ENCODE measurements around the gene AGPS. TPM values are rescaled to one million over a fixed set of nuclear protein-coding genes. Genes with fewer than 3 reads are reported as not detected.
"Not testable (repeated sequence)": the region's sequence is repeated elsewhere in the genome, so short reads cannot be mapped to it uniquely, and the experiment has no call there.

AGPS gene
- total RNA-seq, 4 donors from 2014 or later, result 21.4 to 50.9 (median 34.3) TPM

- Histone ChIP-seq H3K9me3 (no peaks in the 10 kb centered on the region), H3K36me3 (no peaks in the 10 kb centered on the region), H3K4me1 (peaks cover 0 to 16% (median 3%) of the 10 kb centered on the region in 3 donors), H3K27me3 (no peaks in the 10 kb centered on the region), H3K27ac (no peak overlapping the region), H3K4me3 (no peak overlapping the region)
- no peak for ATAC-seq
- WGBS, 2 donors (ENCODE audit: low coverage in 1 of 2), result 95 to 100% methylated on average over 1 to 4 of the region's 7 CpGs
- no peak for TF ChIP-seq CTCF (IDR thresholded peaks at IDR 0.05)
- no peak for TF ChIP-seq POLR2AphosphoS5 (IDR thresholded peaks at IDR 0.05)
- TF ChIP-seq EP300 (IDR thresholded peaks at IDR 0.05), result no peak
- TF ChIP-seq POLR2A (IDR thresholded peaks at IDR 0.05), result no peak
These were observed 29.2 kb upstream of the AGPS start for GRCh38 chr2:177363332-177363731.

- not testable (repeated sequence) for H3K9me3 ChIP-seq, ATAC-seq, H3K27me3 ChIP-seq, H3K36me3 ChIP-seq, H3K27ac ChIP-seq, H3K4me1 ChIP-seq, H3K4me3 ChIP-seq
These were observed 26.8 kb upstream of the AGPS start for GRCh38 chr2:177365764-177366163.

- not testable (repeated sequence) for H3K27ac ChIP-seq, ATAC-seq, H3K4me3 ChIP-seq, H3K9me3 ChIP-seq, H3K4me1 ChIP-seq, H3K36me3 ChIP-seq, H3K27me3 ChIP-seq
- WGBS, 2 donors (ENCODE audit: low coverage in 1 of 2), result 86 to 100% methylated on average over 1 of the region's 1 CpG
These were observed 24.6 kb upstream of the AGPS start for GRCh38 chr2:177368023-177368422.

- H3K36me3 ChIP-seq, result peaks cover 0 to 16% of the 10 kb centered on the region in 2 donors
- TF ChIP-seq POLR2AphosphoS5 (IDR thresholded peaks at IDR 0.05) (no peak), EP300 (IDR thresholded peaks at IDR 0.05) (no peak), POLR2A (IDR thresholded peaks at IDR 0.05) (no peak), CTCF (IDR thresholded peaks at IDR 0.05) (no peak)
- WGBS, 2 donors (ENCODE audit: low coverage in 1 of 2), result 88 to 100% methylated on average over 3 of the region's 4 CpGs
- no peak for ATAC-seq
- no peaks in the 10 kb centered on the region for H3K27me3 ChIP-seq
- H3K4me1 ChIP-seq, result no peaks in the 10 kb centered on the region
- no peaks in the 10 kb centered on the region for H3K9me3 ChIP-seq
- no peak overlapping the region for H3K27ac ChIP-seq
- no peak overlapping the region for H3K4me3 ChIP-seq
These were observed 13.2 kb upstream of the AGPS start for GRCh38 chr2:177379354-177379753.

- 90 to 100% methylated on average over 1 to 3 of the region's 3 CpGs for WGBS, 2 donors (ENCODE audit: low coverage in 1 of 2)
- ATAC-seq, result no peak
- Histone ChIP-seq H3K27me3 (no peaks in the 10 kb centered on the region), H3K9me3 (no peaks in the 10 kb centered on the region), H3K4me1 (no peaks in the 10 kb centered on the region), H3K4me3 (no peak overlapping the region), H3K36me3 (peaks cover 0 to 16% of the 10 kb centered on the region in 2 donors), H3K27ac (no peak overlapping the region)
- TF ChIP-seq POLR2AphosphoS5 (IDR thresholded peaks at IDR 0.05) (no peak), EP300 (IDR thresholded peaks at IDR 0.05) (no peak), CTCF (IDR thresholded peaks at IDR 0.05) (no peak), POLR2A (IDR thresholded peaks at IDR 0.05) (no peak)
These were observed 12.4 kb upstream of the AGPS start for GRCh38 chr2:177380181-177380580.

GRCh38 chr2:177383935-177384334 lies 8.6 kb upstream of the AGPS start:
- TF ChIP-seq POLR2A (IDR thresholded peaks at IDR 0.05) (no peak), CTCF (IDR thresholded peaks at IDR 0.05) (no peak), POLR2AphosphoS5 (IDR thresholded peaks at IDR 0.05) (no peak), EP300 (IDR thresholded peaks at IDR 0.05) (no peak)
- Histone ChIP-seq H3K4me3 (no peak overlapping the region), H3K4me1 (no peaks in the 10 kb centered on the region), H3K27me3 (no peaks in the 10 kb centered on the region), H3K9me3 (no peaks in the 10 kb centered on the region), H3K36me3 (peaks cover 0 to 16% of the 10 kb centered on the region in 2 donors), H3K27ac (no peak overlapping the region)
- ATAC-seq, result no peak
- 46 to 64% methylated on average over 2 of the region's 2 CpGs for WGBS, 2 donors (ENCODE audit: low coverage in 1 of 2)

All from gastroesophageal sphincter (tissue), 4 donors.